PC-3 (cell line): ENCODE data around the gene AEN. TPM values are rescaled to one million over a fixed set of nuclear protein-coding genes. Genes with fewer than 3 reads are reported as not detected.
A peak's percentile ranks its signal among the peaks of the same experiment; 100 is the strongest.

Experiments
- ATAC-seq: fragments of 200-7000 bp; cut with Tn5 transposase; 2 replicates; pipeline ENCODE4 v1.9.1; 2020; ENCODE audit warnings: mild to moderate bottlenecking, moderate library complexity
- BruUV-seq: library from RNA; stranded (reverse); fragments of 400-500 nt; replicated peaks from 2 replicates; lab custom pipeline; 2021; lab: Mats Ljungman, UMichigan
- CTCF ChIA-PET: fragments of 300-600 bp; sonication (Branson Sonifier 250); formaldehyde crosslinking; loops from one replicate; lab custom pipeline; 2022; ENCODE audit warnings: antibody characterized with exemption; lab: Charles Lee
- POLR2A ChIA-PET: fragments of 300-600 bp; sonication (Branson Sonifier 250); formaldehyde crosslinking; loops from one replicate; lab custom pipeline; 2022; ENCODE audit warnings: antibody characterized with exemption; ENCODE audit not compliant: unreplicated experiment; lab: Charles Lee
- DNase-seq: peaks from one replicate; pipeline ENCODE4 v3.0.0-alpha.2; 2015
- H2AFZ ChIP-seq: fragments of 300-600 bp; sonication (generic); 2 replicates; pipeline ENCODE4 v1.6.0; 2016; ENCODE audit warnings: antibody characterized with exemption, low read length
- H3F3A ChIP-seq: fragments of 300-600 bp; sonication (generic); one replicate; pipeline ENCODE4 v1.6.0; 2017; ENCODE audit warnings: antibody characterized with exemption, low read length, control low read depth, mild to moderate bottlenecking; ENCODE audit not compliant: unreplicated experiment
- H3K27ac ChIP-seq: fragments of 300-600 bp; sonication (generic); 2 replicates; pipeline ENCODE4 v1.5.1; 2016; ENCODE audit warnings: mild to moderate bottlenecking, low read length
- H3K27me3 ChIP-seq: fragments of 300-600 bp; sonication (generic); 2 replicates; pipeline ENCODE4 v1.6.1; 2016; ENCODE audit warnings: low read length, mixed read lengths
- H3K36me3 ChIP-seq: fragments of 300-600 bp; sonication (generic); 2 replicates; pipeline ENCODE4 v1.6.1; 2016; ENCODE audit warnings: low read depth, mixed run types, low read length, mixed read lengths
- H3K4me1 ChIP-seq: fragments of 300-600 bp; sonication (generic); 2 replicates; pipeline ENCODE4 v1.5.1; 2016; ENCODE audit warnings: low read length; ENCODE audit not compliant: insufficient read depth
- H3K4me2 ChIP-seq: fragments of 300-600 bp; sonication (generic); 2 replicates; pipeline ENCODE4 v1.6.0; 2016; ENCODE audit warnings: low read length
- H3K4me3 ChIP-seq: fragments of 300-600 bp; sonication (generic); 2 replicates; pipeline ENCODE4 v1.5.1; 2016; ENCODE audit warnings: mild to moderate bottlenecking, low read length, mixed read lengths
- H3K79me2 ChIP-seq: fragments of 300-600 bp; sonication (generic); 2 replicates; pipeline ENCODE4 v1.6.1; 2017; ENCODE audit warnings: low read length, mixed read lengths
- H3K9ac ChIP-seq: fragments of 300-600 bp; sonication (generic); 2 replicates; pipeline ENCODE4 v1.6.0; 2016; ENCODE audit warnings: mild to moderate bottlenecking, low read length
- H3K9me2 ChIP-seq: fragments of 300-600 bp; sonication (generic); replicated peaks from 2 replicates; pipeline ENCODE4 v1.6.1; 2016; ENCODE audit warnings: mixed run types, low read length, mixed read lengths
- H3K9me3 ChIP-seq: fragments of 300-600 bp; sonication (generic); 2 replicates; pipeline ENCODE4 v1.6.1; 2016; ENCODE audit warnings: low read length, mixed read lengths
- H4K20me1 ChIP-seq: fragments of 300-600 bp; sonication (generic); 2 replicates; pipeline ENCODE4 v1.6.1; 2016; ENCODE audit warnings: low read length, mixed read lengths
- CTCF ChIP-seq: fragments of 300-600 bp; sonication (generic); conservative IDR thresholded peaks from 2 replicates; pipeline ENCODE4 v1.5.1; 2017; ENCODE audit warnings: antibody characterized with exemption, low read depth, mild to moderate bottlenecking, low read length
- EZH2 ChIP-seq: fragments of 300-600 bp; sonication (generic); IDR thresholded peaks from one replicate; pipeline ENCODE4 v1.6.1; 2017; ENCODE audit warnings: antibody characterized with exemption, mild to moderate bottlenecking, low read length; ENCODE audit not compliant: unreplicated experiment
- EZH2phosphoT487 ChIP-seq: fragments of 300-600 bp; sonication (generic); IDR thresholded peaks from 2 replicates; pipeline ENCODE4 v1.6.1; 2018; ENCODE audit warnings: mild to moderate bottlenecking, antibody characterized with exemption, low read length, borderline replicate concordance
- intact Hi-C: fragments of 100-400 bp; cut with micrococcal nuclease; formaldehyde crosslinking; loops from 2 replicates; pipeline ENCODE4 v1.9.0; 2023
- total RNA-seq: library from RNA; depleted of rRNA; stranded (reverse); fragments of >200 nt; gene quantifications from 2 replicates; pipeline ENCODE4 v1.2.3, GENCODE V29; 2014

Gene AEN
- total RNA-seq, 1 experiment from 2014 or later: 81.3 TPM

- peaks cover 30% of the 10 kb centered on the region; the same call in 1 of the 2 replicates for H4K20me1 ChIP-seq
- CTCF ChIA-PET: no interaction called here
- H3K9ac ChIP-seq: no peak overlapping the region
- H3K4me3 ChIP-seq: no peak overlapping the region
- no peaks in the 10 kb centered on the region for H3K27me3 ChIP-seq
- H3K4me1 ChIP-seq: peaks cover 66% of the 10 kb centered on the region
- intact Hi-C loops: loop anchor here (10.0 kb wide), 1 partner anchor 207 kb away; no protein-coding TSS in a partner anchor
- ATAC-seq (no peak), DNase-seq (no peak)
- H3F3A ChIP-seq: no peaks in the 10 kb centered on the region
- POLR2A ChIA-PET: no interaction called here
- H3K79me2 ChIP-seq: peaks cover 87% of the 10 kb centered on the region
- H3K36me3 ChIP-seq: peaks cover 70% of the 10 kb centered on the region
- no peak for TF ChIP-seq CTCF
- TF ChIP-seq EZH2: no peak
- TF ChIP-seq EZH2phosphoT487: no peak
- H2AFZ ChIP-seq: no peak overlapping the region
- no peaks in the 10 kb centered on the region for H3K9me3 ChIP-seq
- H3K4me2 ChIP-seq: no peak overlapping the region
- H3K27ac ChIP-seq: no peak overlapping the region
- H3K9me2 ChIP-seq: no peaks in the 10 kb centered on the region
- BruUV-seq: no TSS peak
Measured at GRCh38 chr15:88628018-88628654, 7.0 kb downstream of the AEN start.

GRCh38 chr15:88629071-88629470 lies 7.9 kb downstream of the AEN start:
- peaks cover 62% of the 10 kb centered on the region for H3K36me3 ChIP-seq

More at GRCh38 chr15:88629071-88629470, 7.9 kb downstream of the AEN start:
- H3K79me2 ChIP-seq: peaks cover 78% of the 10 kb centered on the region
- H4K20me1 ChIP-seq: peaks cover 27% of the 10 kb centered on the region; the same call in 1 of the 2 replicates
- H2AFZ ChIP-seq: no peak overlapping the region
- no peaks in the 10 kb centered on the region for H3K9me3 ChIP-seq
- BruUV-seq: no TSS peak
- H3K9ac ChIP-seq: no peak overlapping the region
- ChIA-PET POLR2A (no interaction called here), CTCF (no interaction called here)
- H3K4me3 ChIP-seq: no peak overlapping the region
- intact Hi-C loops: loop anchor here (10.0 kb wide), 1 partner anchor 206 kb away; no protein-coding TSS in a partner anchor
- no peak overlapping the region for H3K4me2 ChIP-seq
- no peak for ATAC-seq
- TF ChIP-seq EZH2 (no peak), CTCF (no peak), EZH2phosphoT487 (no peak)
- H3K9me2 ChIP-seq: no peaks in the 10 kb centered on the region
- no peak for DNase-seq
- H3K27me3 ChIP-seq: no peaks in the 10 kb centered on the region
- no peaks in the 10 kb centered on the region for H3F3A ChIP-seq
- peaks cover 58% of the 10 kb centered on the region for H3K4me1 ChIP-seq
- peak overlapping the region; percentile 81; the same call in 1 of the 2 replicates for H3K27ac ChIP-seq
